ENCODE results near the gene MDM4.
"Not testable (repeated sequence)": the region's sequence is repeated elsewhere in the genome, so short reads cannot be mapped to it uniquely, and the experiment has no call there.

Gene MDM4

DNA sequence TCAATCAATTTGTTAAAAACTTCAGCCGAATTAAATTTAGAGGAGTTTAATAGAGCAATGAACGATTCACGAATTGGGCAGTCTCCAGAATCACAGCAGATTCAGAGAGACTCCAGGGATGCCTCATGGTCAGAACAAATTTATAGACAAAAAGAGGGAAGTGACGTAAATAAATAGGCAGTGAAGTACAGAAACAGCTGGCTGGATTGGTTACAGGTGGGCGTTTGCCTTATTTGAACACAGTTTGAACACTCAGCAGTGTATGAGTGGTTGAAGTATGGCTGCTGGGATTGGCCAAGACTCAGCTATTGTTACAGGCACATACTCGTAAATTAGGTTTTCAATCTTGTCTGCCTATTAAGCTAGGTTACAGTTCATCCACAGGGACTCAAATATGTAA, 43.8 kb downstream of the MDM4 start:
- in situ Hi-C loops (cut with MboI; ENCODE audit: low sequenced_read_pairs) = not testable (repeated sequence)

DNA sequence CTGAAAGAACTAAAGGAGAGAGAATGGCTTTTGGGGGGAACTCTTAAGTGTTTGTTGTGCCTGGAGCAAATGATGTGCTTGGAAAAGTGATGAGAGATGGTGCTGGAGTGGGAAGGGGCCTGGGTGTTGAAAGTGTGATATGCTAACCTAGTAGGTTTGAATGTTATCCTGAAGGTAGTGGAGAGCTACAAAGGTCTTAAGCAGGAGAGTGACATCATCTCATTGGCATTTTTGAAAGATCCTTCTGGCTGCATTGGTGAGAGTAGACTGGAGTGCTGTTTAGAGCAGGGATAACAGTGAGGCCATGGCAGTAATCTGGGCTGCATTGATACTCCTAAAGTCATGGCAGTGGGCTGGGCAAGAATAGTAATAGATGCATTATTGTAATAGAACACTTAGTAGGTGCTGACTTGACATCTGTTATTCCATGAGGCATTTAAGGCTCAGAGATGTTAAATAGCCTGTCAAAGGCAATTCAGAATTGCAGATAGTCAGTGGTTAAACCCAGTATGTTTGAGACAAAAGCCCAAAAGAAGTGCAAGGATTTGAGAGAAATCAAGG, 44.5 kb downstream of the MDM4 start:
- in situ Hi-C loops (cut with MboI; ENCODE audit: low sequenced_read_pairs) = no loop called here

DNA sequence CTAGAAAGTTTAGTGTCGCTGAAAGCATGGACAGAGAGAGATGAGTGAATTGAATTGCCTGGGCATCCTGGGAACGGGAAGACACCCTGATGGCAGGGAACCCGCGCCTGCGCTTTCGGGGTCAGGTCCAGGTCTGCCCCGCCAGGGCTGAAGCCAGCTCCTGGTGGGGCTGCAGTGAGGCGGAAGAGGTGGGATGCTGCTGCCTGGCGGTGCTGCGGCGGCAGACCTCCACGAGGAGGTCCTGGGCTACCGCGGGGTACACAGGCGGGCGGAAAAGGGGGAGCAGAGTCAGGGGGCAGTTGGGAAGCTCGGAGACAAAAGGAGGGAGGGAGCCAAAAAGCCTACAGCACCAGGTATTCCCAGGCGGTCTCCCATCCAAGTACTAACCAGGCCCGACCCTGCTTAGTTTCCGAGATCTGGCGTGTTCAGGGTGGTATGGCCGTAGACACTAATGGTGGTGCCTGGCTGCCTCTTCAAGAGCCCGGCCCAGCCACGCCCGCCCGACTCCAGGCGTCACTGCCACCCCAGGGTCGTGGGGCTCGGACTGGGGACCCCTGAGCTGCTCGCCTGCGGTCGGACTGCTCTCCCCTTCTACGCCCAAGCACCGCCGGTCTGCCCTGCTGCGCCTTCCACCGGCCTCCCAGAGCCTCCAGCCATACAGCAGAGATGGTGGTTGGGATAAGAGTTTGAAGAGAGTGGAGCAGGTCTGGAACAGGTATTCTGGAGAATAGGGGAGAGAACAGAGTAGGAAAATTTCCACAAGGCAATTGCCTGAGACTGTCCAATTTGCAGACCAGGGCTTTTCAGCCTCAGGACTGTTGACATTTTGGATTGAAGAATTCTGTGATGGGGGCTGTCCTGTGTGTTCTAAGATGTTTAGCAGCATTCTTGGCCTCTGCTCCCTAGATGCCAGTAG, 46.1 kb downstream of the MDM4 start:
- in situ Hi-C loops (cut with MboI; ENCODE audit: low sequenced_read_pairs) = no loop called here

DNA sequence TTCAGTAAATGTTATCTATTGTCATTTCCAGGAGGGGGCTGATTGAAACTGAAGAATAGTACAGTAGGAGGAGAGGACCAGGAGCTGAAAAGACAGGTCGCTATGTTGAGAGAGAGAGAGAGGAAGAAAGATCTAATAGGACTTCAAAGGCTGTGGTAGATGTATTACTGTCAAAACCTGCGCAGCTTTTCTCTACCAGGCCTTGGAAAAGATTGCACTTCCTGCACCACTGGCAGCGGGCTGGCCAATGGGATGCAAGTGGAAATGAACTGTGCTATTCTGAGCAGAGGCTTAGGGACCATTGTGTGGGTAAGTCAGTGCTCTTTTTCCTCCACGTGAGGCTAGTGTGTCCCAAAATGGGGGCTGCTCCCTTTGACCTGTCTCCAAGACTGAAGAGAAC, 47.1 kb downstream of the MDM4 start:
- in situ Hi-C loops (cut with MboI; ENCODE audit: low sequenced_read_pairs) = no loop called here

DNA sequence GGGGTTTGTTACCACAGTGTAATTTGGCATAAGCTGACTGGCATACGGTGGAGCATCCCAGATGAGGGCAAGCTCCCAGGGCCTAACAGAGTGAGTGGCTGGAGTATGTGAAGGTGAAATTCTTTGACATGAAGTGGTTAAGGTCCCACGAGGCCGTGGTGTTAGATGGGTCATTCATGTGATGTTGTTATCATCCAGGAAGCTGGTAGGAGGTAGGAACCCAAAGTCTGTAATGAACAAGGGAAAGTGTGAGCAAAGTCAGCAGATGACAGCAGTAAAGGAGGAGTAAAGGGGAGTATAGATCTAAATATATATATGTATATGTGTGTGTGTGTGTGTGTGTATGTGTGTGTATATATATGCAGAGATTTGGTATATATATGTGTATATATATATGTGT, 47.6 kb downstream of the MDM4 start:
- in situ Hi-C loops (cut with MboI; ENCODE audit: low sequenced_read_pairs) = no loop called here

DNA sequence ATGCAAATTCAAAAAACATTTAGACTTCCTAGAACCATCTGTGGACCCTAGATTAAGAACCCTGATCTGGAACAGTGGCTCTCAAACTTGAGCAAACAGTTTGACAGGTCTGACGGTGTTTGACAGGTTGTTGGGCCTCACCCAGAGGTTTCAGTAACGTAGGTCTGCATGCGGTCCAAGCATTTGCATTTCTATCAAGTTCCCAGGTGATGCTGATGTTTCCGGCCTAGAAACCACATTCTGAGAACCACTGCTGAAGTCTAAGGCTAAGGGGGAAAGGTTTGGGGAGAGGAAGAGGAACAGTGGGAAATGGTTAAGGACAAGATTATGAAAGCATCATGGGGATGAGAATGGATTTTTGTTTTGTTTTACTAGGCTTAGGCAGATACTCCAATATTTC, 48.6 kb downstream of the MDM4 start:
- in situ Hi-C loops (cut with MboI; ENCODE audit: low sequenced_read_pairs) = no loop called here

DNA sequence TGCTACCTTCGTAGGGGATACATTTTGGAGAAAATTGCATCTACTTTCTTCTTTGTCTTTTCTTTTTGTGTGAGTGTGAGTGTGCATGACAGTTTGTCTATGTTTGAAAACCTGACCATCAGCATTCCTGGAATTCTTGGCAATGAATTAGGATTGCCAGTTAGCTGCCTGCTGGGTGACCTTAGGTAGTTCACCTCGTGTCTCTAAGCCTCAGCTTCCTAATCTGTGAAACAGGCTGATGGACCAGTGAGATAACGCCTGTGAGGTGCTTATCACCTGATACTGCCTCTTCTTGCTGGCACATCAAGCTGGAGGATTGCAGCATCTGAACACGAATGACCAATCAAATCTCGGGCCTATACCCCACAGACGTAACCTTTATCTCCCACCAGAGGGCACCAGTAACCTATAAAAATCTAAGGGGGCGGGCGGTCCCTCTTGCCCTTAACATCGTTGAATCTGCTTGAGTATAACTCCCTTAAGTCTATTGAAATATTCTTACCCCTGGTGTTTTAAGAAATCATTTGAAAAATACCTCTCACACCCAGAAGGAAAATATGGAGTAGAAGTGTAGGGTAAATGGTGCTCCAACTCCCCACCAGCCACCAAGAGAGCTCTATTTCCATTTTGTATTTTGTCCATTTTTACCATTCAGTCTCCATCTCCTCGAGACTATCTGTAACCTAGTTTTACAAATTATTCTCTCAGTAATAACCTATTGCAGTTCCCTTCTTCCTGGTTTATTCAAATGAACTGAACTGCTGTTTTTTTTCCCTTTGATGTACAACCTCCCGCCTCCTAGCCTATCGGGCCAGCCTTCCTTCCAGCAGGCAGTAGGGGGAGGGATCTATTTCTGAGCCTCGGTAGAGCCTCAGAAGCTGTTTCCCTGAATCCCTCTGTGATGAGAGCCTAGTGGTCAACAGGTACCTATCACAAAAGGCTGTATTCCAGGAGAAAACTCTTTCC, 49.7 kb downstream of the MDM4 start:
- in situ Hi-C loops (cut with MboI; ENCODE audit: low sequenced_read_pairs) = no loop called here

DNA sequence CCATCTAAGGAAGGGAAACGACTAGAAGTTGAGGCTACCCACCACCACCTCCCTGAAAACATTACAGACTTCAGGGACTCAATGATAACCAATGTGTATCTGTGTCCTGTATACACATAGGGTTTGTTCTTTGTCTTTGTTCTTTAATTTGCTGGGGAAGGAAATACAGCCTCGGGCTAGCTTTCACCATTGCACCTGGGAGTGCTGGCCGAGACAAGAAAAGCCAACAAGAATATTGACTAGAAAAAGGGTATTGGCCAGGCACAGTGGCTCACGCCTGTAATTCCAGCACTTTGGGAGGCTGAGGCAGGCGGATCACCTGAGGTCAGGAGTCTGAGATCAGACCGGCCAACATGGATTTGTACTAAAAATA, 50.4 kb downstream of the MDM4 start:
- in situ Hi-C loops (cut with MboI; ENCODE audit: low sequenced_read_pairs) = no loop called here

DNA sequence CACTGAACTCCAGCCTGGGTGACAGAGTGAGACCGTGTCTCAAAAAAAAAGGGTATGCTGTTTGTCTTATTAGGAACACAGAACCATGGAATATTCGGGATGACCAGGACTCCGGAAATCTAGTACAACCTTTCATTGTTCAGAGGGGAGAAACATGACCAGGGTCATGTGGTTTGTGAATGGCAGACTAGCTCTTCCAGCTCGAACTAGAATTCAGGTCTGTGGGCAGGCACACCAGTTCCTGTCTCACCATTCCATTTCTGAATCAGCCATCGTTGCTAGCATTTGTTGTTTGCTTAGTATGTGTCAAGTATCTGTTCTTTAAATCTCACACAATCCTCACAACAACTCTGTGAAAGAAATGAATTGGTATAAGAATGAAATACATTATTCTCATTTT, 50.9 kb downstream of the MDM4 start:
- in situ Hi-C loops (cut with MboI; ENCODE audit: low sequenced_read_pairs) = no loop called here

DNA sequence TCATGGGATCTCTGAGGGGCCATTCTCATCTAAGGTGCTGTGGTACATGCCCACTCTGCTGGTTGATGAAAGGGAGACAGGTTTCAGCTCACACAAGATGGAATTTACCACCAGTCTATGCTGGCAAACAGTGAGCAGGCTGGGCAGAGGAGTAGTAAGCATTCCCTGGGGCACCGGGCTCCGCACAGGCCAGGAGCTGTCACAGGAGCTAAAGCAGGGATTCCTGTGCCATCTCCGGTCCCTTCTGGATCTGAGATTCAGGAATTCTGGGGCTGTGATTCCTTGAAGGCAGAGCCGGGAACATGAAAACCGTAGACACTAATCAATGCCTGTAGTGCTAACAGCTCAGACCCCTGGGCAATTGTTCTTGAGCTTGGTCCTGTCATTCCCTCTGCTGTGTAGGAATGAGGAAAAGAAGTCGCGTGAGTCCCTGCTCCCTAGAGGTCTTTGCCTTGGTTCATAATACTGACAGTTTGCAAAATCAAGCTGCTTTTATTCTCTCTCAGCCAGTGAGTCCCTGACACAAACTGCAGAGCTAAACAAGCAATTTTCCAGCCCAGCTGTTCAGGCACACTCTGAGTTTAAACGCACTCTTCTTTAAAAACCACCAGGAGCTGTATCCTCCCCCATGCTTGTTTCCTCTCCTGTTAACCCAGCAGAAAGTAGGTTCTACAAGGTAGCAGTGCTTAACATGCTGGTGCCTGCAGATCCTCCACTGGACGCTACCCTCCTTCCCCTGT, 52.5 kb downstream of the MDM4 start:
- in situ Hi-C loops (cut with MboI; ENCODE audit: low sequenced_read_pairs) = no loop called here

DNA sequence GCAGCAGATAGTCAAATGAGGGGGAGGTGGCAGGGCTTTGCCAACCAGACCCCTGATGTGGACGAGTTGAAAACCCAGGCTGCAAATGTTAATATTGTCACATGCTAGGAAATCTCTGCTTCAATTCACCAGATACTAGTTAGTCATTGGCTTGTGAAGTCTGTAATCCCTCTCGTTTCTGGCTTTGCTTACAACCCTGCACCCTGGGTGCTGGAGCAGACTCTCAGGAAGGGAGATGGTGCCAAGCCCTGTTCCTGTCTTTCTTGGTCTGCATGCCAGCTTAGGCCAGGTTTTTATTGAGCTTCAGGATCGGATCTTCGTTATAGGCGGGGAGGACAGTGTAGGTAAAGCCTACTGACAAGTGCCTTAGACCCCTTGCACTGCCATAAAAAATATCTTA, 53.3 kb downstream of the MDM4 start:
- in situ Hi-C loops (cut with MboI; ENCODE audit: low sequenced_read_pairs) = no loop called here

DNA sequence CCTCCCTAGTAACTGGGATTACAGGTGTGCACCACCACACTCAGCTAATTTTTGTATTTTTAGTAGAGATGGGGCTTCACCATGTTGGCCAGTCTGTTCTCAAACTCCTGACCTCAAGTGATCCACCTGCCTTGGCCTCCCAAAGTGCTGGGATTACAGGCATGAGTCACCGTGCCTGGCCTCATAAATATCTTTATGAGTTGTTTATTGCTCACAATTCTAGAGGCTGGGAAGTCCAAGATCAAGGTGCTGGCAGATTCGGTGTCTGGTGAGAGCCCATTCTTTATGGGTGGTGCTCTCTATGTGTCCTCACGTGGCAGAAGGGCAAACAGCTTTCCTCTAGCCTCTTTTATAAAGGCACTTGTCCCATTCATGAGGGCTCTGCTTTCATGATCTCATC, 53.8 kb downstream of the MDM4 start:
- in situ Hi-C loops (cut with MboI; ENCODE audit: low sequenced_read_pairs) = not testable (repeated sequence)

DNA sequence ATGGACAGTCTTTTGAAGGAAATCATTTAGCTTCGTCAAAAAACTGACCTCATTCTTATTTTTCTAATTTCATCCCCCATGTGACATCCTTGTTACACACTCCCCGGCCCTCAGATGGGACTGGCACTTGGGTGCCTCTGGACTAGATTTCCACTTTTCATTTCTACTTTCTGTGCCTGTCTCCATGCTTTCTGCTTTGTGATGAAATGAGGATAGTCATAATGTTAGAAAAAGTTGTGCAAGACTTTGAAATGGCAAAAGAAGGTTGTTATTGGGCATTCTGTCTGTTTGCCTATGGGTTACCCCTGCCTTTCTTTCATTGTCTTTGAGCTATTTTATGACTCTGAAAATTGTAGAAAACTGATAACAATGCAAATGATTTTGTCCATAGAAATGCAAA, 54.9 kb downstream of the MDM4 start:
- in situ Hi-C loops (cut with MboI; ENCODE audit: low sequenced_read_pairs) = no loop called here

DNA sequence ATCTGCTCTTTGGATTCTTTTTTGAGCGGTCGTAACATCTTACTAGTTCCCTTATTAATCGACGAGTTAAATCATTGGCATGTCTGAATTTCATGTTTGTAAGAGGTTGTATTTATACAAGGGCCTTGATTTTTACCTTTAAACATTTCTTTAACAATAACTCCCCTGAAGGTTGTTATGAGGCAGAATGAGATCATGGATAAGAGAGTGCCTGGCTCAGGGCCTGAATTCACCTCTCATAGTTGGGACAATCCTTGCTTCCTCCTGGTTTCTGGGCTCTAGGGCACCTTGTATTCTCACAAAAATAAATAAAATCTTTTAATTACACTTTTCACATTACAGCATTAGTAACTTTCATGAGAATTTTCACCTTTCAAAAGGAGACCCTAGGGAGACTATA, 55.4 kb downstream of the MDM4 start:
- in situ Hi-C loops (cut with MboI; ENCODE audit: low sequenced_read_pairs) = no loop called here

DNA sequence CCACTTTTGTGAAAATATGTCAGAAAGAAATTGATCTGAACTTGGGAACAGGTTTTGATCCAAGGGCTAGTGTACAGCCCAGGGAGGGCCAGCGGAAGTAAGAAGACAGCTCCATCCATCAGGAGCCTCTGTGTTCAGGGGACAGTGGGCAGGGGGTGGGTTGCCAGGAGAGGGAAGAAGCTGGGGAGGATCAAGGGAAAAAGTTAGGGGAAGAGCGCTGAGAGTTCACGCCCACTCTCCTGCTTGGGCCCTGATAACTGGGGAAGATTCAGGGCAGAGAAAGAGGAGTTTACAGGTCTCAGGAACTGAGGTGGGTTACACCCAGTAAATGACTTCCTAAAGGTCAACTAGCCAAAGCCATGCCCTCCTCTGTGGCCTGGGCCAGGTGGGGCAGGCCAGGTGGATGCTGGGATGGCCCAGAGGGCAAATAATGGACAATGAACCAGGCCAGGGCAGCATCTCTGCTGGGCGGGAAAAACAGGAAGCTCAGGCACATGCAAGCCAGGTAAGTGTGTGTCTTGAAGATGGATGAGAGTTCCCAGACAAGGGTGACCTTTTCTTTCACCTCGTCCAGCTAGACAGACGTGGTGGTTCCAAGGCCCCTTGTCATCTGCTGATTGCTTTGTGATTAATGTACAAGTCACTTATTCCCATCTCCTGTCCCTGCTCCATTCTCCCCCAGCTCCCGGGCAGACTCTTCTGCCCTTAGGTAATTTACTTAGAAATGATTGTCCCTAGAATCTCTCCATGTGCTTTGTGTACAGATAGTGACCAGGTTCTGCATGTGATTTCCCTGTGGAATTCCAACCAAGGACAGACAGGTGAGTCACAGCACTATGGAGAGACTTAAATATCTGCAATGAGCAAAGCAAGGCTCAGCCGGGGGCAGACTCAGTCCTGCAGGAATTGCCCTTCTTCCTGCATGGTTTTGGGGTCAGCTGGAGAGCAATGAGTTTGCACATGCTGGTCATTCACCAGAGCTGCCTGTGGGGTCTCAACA, 57.0 kb downstream of the MDM4 start:
- in situ Hi-C loops (cut with MboI; ENCODE audit: low sequenced_read_pairs) = no loop called here

DNA sequence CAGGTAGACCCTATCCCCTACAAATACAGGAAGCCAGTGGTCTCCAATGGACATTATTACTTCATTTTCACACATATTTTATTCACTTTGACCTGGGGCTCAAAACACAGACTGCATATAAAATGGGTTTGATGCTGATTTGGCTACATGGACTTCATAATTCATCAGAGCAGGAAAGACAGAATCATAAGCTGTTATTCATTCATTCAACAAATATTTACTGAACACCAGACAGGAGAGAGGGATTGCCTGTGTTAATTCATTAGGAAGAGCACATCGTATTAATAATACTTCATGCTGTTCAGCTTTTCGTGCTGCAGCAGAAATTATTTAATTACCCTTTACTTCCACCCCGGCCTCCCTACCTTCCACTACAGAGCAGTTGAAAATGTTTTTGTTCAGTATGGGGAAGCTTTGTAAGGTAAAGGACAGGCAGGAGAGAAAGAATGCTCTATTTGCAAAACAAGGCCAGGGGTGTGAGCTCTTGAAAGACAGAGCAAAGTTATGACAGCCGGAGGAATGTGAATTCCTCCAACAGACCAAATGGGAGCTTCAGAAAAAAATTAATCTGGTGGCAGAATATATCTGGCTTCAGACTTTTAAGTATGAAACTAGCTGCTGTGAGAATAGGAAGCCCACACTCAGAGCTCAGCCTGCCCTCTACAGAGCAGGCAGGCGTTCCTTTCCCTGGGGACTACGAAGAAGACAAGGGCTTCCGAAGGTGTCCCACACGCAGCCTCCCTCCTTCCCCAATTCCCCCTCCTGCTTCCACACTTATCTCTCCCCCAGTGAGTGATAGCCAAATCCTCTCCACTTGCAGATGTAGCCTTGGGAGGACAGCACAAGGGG, 58.0 kb downstream of the MDM4 start:
- in situ Hi-C loops (cut with MboI; ENCODE audit: low sequenced_read_pairs) = no loop called here

DNA sequence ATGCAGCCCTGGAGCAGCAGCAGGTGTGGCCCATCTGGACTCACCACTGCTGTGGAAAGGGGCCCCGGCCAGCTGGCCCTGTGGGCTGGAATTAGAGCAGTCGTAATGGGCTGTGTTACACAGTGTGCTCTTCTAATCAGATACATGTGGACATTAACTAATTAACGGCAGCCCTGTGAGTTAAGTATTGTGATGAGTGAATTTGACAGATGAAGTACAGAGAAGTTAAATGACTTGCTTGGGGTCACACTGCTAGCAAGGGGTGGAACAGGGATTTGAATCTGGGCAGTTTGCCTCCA, 58.6 kb downstream of the MDM4 start:
- in situ Hi-C loops (cut with MboI; ENCODE audit: low sequenced_read_pairs) = no loop called here

DNA sequence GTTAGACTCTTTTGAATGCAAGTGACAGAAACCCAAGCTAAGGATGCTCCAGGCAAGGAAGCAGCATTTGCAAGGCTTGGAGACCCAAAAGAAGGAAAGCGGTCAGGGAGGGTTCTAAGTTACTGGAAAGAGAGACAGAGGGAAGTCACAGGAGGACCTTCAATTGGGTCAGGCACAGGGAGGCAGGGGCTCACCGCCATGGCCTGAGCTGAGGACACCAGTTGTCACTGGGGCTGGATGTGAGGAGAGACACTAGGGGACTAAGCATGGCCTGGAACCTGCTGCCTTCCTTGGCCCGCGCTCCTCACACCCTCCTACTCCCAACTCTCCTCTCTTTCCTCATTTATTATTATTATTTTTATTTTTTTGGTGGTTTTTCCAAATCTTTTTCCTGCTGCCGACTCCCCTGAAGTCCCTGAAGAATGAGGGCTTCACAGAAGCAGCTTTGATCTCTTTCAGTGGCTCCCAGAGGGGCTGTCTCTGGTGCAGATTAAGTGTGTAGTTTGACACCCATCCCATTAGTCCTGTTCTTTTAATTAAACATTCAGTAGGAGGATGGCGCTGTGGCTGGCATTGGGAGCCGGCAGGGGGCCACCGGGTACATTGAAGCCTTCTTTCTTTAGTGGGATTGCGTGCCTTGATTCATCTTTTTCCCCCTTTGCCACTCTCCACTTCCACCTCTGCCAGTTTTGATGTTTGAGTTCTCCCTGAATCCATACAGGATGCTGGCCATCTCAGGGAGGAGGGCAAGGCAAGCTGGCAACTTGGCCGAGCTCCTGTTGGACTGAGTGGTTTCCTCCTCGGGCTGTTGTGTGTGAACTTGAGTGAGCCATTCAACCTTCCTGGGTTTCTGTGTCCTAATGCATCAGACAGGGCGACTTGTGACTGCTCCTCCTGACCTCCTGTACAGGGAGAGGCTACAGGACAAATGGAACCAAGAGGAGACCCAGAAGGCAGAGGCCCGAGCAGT, 59.3 kb downstream of the MDM4 start:
- in situ Hi-C loops (cut with MboI; ENCODE audit: low sequenced_read_pairs) = no loop called here

Measured in hTERT RPE-1 (cell line).